Measurements from ENCODE around the gene PDLIM5.
"Not testable (repeated sequence)": the region's sequence is repeated elsewhere in the genome, so short reads cannot be mapped to it uniquely, and the experiment has no call there.

Gene PDLIM5

DNA sequence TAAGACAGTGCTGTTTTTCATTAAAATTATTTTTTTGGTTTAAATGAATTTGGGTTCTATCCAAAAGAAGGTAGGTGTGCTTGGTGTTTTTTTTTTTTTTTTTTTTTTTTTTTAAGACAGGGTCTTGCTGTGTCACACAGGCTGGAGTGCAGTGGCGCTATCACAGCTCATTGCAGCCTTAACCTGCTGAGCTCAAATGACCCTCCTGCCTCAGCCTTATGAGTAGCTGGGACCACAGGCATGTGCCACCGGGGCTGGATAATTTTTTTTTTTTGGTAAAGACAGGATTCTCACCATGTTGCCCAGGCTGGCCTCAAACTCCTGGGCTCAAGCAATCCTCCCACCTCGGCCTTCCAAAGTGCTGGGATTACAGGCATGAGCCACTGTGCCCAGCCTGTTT, 27.1 kb downstream of the PDLIM5 start:
- CTCF ChIA-PET: not testable (repeated sequence)

DNA sequence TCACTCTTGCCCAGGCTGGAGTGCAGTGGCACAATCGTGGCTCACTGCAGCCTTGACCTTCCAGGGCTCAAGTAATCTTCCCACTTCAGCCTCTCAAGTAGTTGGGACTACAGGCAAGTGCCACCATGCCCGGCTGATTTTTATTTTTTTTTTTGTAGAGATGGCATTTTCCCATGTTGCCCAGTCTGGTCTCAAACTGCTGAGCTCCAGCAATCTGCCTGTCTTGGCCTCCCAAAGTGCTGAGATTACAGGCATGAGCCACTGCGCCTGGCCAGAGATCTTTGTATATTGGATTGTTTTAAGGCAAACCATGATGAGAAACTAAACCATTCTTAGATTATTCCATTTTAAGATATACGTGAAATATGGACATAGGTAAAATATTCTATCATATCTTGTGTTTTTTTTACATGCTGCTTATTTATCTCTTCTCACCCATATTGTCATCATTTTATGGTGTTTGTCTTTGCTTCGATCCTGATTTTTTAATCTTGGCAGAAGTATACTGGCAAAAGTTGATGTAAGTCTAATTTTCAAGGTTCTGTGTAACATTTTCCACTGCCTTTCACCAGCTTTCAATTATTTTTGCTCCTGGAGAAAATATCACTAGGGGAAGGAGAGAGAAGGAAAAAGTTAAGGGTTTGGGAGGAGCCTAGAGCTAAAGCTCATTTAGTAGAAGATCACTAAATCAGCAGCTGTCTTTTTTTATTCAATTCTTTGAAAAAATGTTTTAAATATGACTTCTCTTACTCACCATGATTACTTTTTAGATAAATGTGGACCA, 27.8 kb downstream of the PDLIM5 start:
- POLR2A ChIA-PET: no interaction called here
- TF ChIP-seq FOXK2 (IDR thresholded peaks at IDR 0.05) (no peak), LEF1 (IDR thresholded peaks at IDR 0.05; ENCODE audit: borderline replicate concordance) (no peak), BHLHE40 (IDR thresholded peaks at IDR 0.05; ENCODE audit: borderline replicate concordance) (no peak), SUZ12 (IDR thresholded peaks at IDR 0.05) (no peak), NFRKB (IDR thresholded peaks at IDR 0.05) (no peak), L3MBTL2 (conservative IDR thresholded peaks at IDR 0.05) (no peak), TARDBP (IDR thresholded peaks at IDR 0.05) (no peak)
- TF ChIP-seq, protein P1, sequence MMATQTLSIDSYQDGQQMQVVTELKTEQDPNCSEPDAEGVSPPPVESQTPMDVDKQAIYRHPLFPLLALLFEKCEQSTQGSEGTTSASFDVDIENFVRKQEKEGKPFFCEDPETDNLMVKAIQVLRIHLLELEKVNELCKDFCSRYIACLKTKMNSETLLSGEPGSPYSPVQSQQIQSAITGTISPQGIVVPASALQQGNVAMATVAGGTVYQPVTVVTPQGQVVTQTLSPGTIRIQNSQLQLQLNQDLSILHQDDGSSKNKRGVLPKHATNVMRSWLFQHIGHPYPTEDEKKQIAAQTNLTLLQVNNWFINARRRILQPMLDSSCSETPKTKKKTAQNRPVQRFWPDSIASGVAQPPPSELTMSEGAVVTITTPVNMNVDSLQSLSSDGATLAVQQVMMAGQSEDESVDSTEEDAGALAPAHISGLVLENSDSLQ (IDR thresholded peaks at IDR 0.05): no peak
- CTCF ChIA-PET: no interaction called here
- no peak for DNase-seq (ENCODE audit: extremely low spot score)

More for the DNA sequence above, 27.1 kb downstream of the PDLIM5 start:
- TF ChIP-seq ZNF384 (IDR thresholded peaks at IDR 0.05): peak; percentile 10; the same call in 1 of the 2 replicates
- POLR2A ChIA-PET: interaction anchor here (0.6 kb wide), 1 partner anchor 55 kb away, joined by 4 read pairs; no protein-coding TSS in a partner anchor
- DNase-seq (ENCODE audit: extremely low spot score): not testable (repeated sequence)

DNA sequence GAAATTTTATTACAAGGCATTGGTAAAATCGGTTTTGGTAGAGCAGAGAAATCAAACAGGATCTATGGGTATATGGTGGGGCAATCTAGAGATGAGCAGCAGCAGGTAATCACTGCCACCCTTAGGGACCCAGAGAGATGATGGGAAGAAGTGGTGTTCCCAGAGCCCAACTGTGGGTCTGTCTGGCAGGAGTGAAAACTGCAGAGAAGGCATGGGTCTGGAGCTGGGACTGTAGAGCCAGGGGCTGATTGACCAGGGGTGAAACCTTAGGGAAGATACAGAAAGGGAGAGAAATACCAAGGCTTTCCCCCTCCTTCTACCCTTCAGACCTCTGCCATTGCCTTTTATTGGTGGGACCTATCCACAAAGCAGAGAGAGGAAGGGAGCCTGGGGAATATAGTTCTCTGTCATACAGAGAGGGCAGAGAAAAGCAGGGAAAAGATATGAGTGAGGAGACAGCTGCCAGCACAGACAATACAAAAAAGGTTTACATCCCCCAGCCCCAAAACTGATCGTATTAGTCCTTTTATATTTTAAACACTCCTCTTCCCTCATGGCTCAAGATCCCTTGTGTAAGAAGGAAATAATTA, 28.7 kb downstream of the PDLIM5 start:
- ChIA-PET CTCF (no interaction called here), POLR2A (no interaction called here)
- no peak for DNase-seq (ENCODE audit: extremely low spot score)
- TF ChIP-seq NFRKB (IDR thresholded peaks at IDR 0.05) (no peak), TARDBP (IDR thresholded peaks at IDR 0.05) (no peak), FOXA1 (IDR thresholded peaks at IDR 0.05) (no peak), CTBP1 (IDR thresholded peaks at IDR 0.05; ENCODE audit: borderline replicate concordance) (no peak), ARNT (IDR thresholded peaks at IDR 0.05) (no peak), ELF4 (IDR thresholded peaks at IDR 0.05) (no peak), ZNF384 (IDR thresholded peaks at IDR 0.05) (no peak), LEF1 (IDR thresholded peaks at IDR 0.05; ENCODE audit: borderline replicate concordance) (no peak), FOXM1 (IDR thresholded peaks at IDR 0.05; ENCODE audit: borderline replicate concordance) (no peak), SP1 (IDR thresholded peaks at IDR 0.05) (no peak), SUZ12 (IDR thresholded peaks at IDR 0.05) (no peak)

- POLR2A ChIA-PET: no interaction called here
- DNase-seq (ENCODE audit: extremely low spot score): no peak
- CTCF ChIA-PET: no interaction called here
Observed at GRCh38 chr4:94483895-94484294, 32.2 kb downstream of the PDLIM5 start.

GRCh38 chr4:94484818-94485217, 33.1 kb downstream of the PDLIM5 start:
- ChIA-PET POLR2A (no interaction called here), CTCF (no interaction called here)
- DNase-seq (ENCODE audit: extremely low spot score): no peak
- TF ChIP-seq LEF1 (IDR thresholded peaks at IDR 0.05; ENCODE audit: borderline replicate concordance) (no peak), FOXM1 (IDR thresholded peaks at IDR 0.05; ENCODE audit: borderline replicate concordance) (no peak), FOXA1 (IDR thresholded peaks at IDR 0.05) (no peak), BHLHE40 (IDR thresholded peaks at IDR 0.05; ENCODE audit: borderline replicate concordance) (no peak), ELF4 (IDR thresholded peaks at IDR 0.05) (no peak), HDGF (IDR thresholded peaks at IDR 0.05; ENCODE audit: borderline replicate concordance) (no peak), SUZ12 (IDR thresholded peaks at IDR 0.05) (no peak), SP1 (IDR thresholded peaks at IDR 0.05) (no peak), TARDBP (IDR thresholded peaks at IDR 0.05) (no peak), L3MBTL2 (conservative IDR thresholded peaks at IDR 0.05) (no peak), ZNF384 (IDR thresholded peaks at IDR 0.05) (no peak), FOXK2 (IDR thresholded peaks at IDR 0.05) (no peak), CTBP1 (IDR thresholded peaks at IDR 0.05; ENCODE audit: borderline replicate concordance) (no peak), NFRKB (IDR thresholded peaks at IDR 0.05) (no peak), ARNT (IDR thresholded peaks at IDR 0.05) (no peak)
- TF ChIP-seq, protein P1 (IDR thresholded peaks at IDR 0.05): no peak

More at GRCh38 chr4:94483895-94484294, 32.2 kb downstream of the PDLIM5 start:
- no peak for TF ChIP-seq NFRKB (IDR thresholded peaks at IDR 0.05)
- no peak for TF ChIP-seq FOXM1 (IDR thresholded peaks at IDR 0.05; ENCODE audit: borderline replicate concordance)
- TF ChIP-seq CTBP1 (IDR thresholded peaks at IDR 0.05; ENCODE audit: borderline replicate concordance): no peak
- TF ChIP-seq BHLHE40 (IDR thresholded peaks at IDR 0.05; ENCODE audit: borderline replicate concordance): no peak
- no peak for TF ChIP-seq FOXK2 (IDR thresholded peaks at IDR 0.05)
- TF ChIP-seq HDGF (IDR thresholded peaks at IDR 0.05; ENCODE audit: borderline replicate concordance): no peak
- no peak for TF ChIP-seq ZNF384 (IDR thresholded peaks at IDR 0.05)
- TF ChIP-seq ELF4 (IDR thresholded peaks at IDR 0.05): no peak
- TF ChIP-seq, protein P1 (IDR thresholded peaks at IDR 0.05): no peak
- no peak for TF ChIP-seq SUZ12 (IDR thresholded peaks at IDR 0.05)
- TF ChIP-seq TARDBP (IDR thresholded peaks at IDR 0.05): no peak
- no peak for TF ChIP-seq ARNT (IDR thresholded peaks at IDR 0.05)
- TF ChIP-seq L3MBTL2 (conservative IDR thresholded peaks at IDR 0.05): no peak
- TF ChIP-seq LEF1 (IDR thresholded peaks at IDR 0.05; ENCODE audit: borderline replicate concordance): no peak
- no peak for TF ChIP-seq FOXA1 (IDR thresholded peaks at IDR 0.05)

DNA sequence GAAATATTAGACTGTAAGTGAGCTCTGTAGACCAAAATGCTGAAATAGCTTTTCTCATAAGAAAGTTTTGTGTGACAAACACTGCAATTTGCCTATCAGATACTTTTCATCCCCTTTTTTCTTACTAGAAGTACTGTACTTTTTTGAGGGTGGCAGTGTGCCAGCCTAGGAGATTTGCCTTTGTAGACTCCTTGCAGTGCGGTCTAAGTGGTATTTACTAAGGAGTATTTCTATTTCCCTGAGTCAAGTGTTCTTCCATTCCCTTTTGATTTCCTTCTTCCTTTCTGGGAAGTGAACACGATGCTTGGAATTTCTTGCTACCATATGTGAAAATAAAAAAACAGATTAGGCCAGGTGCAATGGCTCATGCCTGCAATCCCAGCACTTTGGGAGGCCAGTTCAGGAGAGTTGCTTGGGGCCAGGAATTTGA, 34.6 kb downstream of the PDLIM5 start:
- ChIA-PET CTCF (no interaction called here), POLR2A (no interaction called here)
- DNase-seq (ENCODE audit: extremely low spot score): no peak
- TF ChIP-seq ELF4 (IDR thresholded peaks at IDR 0.05) (no peak), ARNT (IDR thresholded peaks at IDR 0.05) (no peak)
